Smooth muscle cell of the umbilical artery (primary cell): ENCODE data around the gene CSNK1D. TPM values are rescaled to one million over a fixed set of nuclear protein-coding genes. Genes with fewer than 3 reads are reported as not detected.

Experiments
- total RNA-seq: library from RNA; depleted of rRNA; stranded (reverse); fragments of >200 nt; gene quantifications from 2 replicates; pipeline ENCODE4 v1.2.3, GENCODE V29; 2014

The CSNK1D gene
- total RNA-seq: 52.6 and 63.6 TPM in 2 replicates

DNA sequence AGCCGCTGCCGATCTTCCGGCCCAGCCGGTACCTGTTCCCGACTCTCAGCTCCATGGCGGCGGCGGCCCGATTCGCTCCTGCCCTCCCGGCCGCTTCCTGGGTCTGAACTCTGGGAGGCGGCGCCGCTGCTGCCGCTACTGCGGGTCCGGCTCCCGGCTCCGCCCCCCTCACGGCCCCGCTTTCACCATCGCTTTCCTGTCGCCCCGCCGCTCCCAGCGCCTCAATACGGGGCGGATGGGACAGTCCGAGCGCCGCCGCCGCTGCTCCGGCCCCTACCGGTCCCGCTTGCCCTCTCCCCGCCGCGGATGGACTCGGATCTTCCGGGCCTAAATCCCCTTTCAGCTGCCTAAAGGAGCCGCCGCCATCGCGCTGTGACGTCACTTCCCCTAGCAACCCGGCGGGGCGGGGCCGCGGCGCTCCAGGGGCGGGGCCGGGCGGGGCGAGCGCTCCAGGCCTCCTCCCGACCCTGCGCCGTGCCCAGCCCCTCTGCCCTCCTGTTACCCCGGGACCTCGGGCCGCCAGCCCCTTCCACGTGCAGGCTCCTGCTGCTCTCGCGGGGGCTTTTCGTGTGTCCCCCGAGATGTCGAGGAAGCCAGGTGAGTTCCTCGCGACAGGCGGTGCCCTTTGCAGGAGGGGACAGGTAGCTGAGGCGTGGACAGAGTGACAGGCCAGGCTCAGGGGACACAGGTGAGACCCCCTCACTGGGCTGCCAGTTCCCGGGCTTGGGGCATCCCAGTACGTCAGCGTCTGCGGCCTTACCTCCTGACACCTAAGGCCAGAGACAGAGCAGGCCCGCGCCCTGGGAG is at the start of gene CSNK1D:
TSS of gene CSNK1D (minus strand) at position 374 of the 807 bp plus-strand sequence. CDS start at position 55, 319 bp downstream.

DNA sequence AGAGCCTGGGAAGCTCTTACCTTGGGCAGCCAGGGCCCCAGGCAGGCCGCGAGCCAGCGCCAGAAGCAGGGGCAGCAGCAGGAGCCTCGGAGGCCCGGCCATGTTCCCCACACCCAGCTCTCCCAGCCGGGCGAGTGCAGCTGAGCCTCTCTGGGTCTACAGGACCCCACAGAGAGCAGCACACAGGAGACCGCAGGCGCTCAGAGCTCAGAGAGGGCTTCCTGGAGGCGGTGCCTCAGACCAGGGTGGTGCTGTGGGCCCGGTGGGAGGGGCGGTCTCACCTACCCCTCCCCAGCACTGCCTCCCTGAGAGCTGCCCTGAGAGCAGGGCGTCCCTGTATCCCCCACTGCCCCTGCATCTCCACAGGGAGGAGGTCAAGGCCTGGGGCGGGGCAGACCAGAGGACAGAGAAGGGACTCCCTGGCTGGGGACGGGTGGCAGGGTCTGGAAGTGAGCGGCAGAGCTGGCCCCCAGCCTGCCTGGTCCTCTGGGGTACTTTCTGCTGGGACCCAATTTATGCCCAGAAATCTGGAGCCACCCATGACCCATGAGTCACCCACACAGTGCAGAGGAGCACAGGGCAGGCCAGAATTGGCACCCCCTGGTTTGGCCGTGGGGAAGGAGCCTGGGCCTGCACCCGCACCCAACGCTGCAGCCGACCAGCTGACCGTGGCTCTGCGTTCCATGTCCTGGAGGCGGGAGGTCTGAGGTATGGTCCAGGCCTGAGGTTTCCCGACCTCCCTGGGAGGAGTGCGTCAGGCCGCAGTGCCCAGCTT is 44.1 kb upstream of the CSNK1D start, which contains the start of gene CD7:
TSS of gene CD7 (minus strand) at position 215 of the 775 bp plus-strand sequence. CDS start at position 102, 113 bp downstream.

DNA sequence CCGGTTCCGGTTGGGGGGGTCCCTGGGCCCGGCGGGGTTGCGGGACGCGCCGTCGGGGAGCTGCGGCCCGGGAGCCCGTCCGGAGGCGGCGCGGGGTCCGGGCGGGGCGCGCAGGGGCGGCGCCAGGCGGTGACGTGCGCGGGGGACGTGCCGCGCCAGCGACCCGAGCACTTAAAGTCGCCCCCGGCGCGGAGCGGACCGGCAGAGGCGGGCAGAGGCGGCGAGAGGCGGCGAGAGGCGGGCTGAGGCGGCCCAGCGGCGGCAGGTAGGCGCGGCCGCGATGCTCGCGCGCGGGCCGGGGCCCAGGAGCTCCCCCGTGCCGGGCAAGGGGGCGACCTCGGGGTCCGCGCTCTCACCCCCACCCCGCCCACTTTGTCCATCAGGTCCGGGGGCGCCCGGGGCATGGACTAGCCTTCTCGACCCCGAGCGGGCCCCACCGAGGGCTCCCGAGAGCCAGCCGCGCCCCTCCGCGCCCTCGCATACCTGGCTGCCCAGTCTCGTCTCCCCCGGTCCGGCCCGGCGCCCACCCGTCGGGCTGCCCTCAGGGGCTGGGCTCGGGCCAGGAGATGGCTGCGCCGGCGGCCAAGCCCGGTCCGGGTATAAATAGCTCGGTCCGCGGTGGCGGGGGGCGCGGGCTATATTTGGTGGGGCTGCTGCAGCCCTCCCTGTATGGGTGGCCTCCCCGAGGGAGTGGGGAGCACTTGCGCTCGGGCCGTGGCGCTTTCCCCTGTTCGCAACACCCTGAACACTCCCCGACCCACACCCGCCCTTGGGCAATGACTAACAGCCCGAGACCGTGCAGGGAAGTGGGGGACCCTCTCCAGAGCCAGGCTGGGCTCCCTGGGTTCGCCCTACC is 44.4 kb downstream of the CSNK1D start, which contains the start of gene SLC16A3:
TSS of gene SLC16A3 (plus strand) at position 201 of the 856 bp plus-strand sequence. CDS start 6,967 bp downstream, outside the sequence.

DNA sequence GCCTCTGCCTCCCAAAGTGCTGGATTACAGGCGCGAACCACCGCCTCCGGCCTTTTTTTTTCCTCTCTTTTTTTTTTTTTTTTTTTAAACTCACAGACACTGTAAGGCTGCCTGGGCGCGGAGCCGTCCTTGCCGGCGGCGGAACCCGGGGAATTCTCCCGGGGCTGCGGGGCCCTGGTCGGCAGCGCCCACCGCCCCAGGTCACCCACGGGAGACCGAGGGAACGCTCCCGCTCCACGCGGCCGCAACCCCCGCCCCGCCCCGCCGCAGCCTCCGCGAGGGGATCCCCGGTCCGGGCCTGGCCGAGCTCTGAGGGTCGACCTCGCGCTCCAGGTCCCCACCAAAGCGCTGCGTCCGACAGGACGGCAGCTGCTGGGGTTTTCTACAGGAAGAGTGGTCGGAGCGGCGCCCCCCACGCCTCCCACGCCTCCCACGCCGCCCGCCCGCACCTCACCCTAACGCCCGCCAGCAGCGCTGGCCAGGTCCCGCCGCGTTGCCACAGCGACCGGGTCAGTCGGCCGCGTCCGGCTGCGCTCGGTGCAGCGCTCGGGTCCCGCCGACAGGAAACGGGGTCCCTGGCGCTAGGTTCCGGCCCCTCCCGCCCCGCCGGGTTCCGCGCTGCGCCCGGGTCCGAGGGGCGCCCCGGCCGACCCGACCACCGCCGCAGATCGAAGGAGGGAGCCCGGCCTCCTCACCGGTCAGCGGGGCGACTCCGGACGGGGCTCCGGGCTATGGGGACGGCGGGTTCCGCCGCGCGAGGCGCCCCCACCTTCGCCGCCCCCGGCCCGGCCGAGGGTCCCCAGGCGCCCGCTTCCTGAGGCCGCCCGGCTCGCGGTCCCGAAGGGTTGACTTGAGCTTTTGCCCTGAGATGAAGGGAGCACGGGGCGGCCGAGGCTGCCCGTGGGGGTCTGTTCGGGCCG is 60.9 kb downstream of the CSNK1D start, which contains the start of gene CCDC57:
TSS of gene CCDC57 (minus strand) at position 512 of the 920 bp plus-strand sequence. CDS start 10,898 bp downstream, outside the sequence.

Other genes with a start within 250 kb of the CSNK1D start
- 19.0 and 25.3 TPM in 2 replicates for gene RAC3, start 242.0 kb downstream of the CSNK1D start, total RNA-seq
- 30.7 and 48.7 TPM in 2 replicates for gene DCXR, start 236.0 kb downstream of the CSNK1D start, total RNA-seq
- gene RFNG, start 221.9 kb downstream of the CSNK1D start, total RNA-seq: 47.5 and 67.4 TPM in 2 replicates
- gene GPS1, start 221.8 kb downstream of the CSNK1D start, total RNA-seq: 90.3 and 111 TPM in 2 replicates
- gene DUS1L, start 207.9 kb downstream of the CSNK1D start, total RNA-seq: 55.2 and 65.6 TPM in 2 replicates
- gene FASN, start 175.5 kb downstream of the CSNK1D start, total RNA-seq: 104 and 307 TPM in 2 replicates
- 20.8 and 27.4 TPM in 2 replicates for gene CCDC57, start 60.9 kb downstream of the CSNK1D start, total RNA-seq
- gene SLC16A3, start 44.7 kb downstream of the CSNK1D start, total RNA-seq: 359 and 382 TPM in 2 replicates
- 0.30 TPM in 1 of 2 replicates, not detected in the other for gene CD7, start 43.9 kb upstream of the CSNK1D start, total RNA-seq
- 1.2 TPM in 1 of 2 replicates, not detected in the other for gene SECTM1, start 60.1 kb upstream of the CSNK1D start, total RNA-seq
- not detected in 2 replicates for gene TEX19, start 85.5 kb upstream of the CSNK1D start, total RNA-seq
- not detected in 2 replicates for gene UTS2R, start 98.1 kb upstream of the CSNK1D start, total RNA-seq
- gene HEXD, start 144.6 kb upstream of the CSNK1D start, total RNA-seq: 7.8 and 8.9 TPM in 2 replicates
- 37.9 and 38.9 TPM in 2 replicates for gene OGFOD3, start 144.9 kb upstream of the CSNK1D start, total RNA-seq
- gene CYBC1, start 177.1 kb upstream of the CSNK1D start, total RNA-seq: 55.5 and 72.6 TPM in 2 replicates
- 44.2 and 44.6 TPM in 2 replicates for gene NARF, start 185.0 kb upstream of the CSNK1D start, total RNA-seq
- gene FOXK2, start 246.0 kb upstream of the CSNK1D start, total RNA-seq: 24.6 and 35.0 TPM in 2 replicates